Right atrium auricular region (tissue), 2 donors: ENCODE results near the gene SOX6. TPM values are rescaled to one million over a fixed set of nuclear protein-coding genes. Genes with fewer than 3 reads are reported as not detected.

Experiments used
- DNase-seq: peaks from one replicate; pipeline ENCODE4 v3.0.0-alpha.2; 2019; ENCODE audit warnings: low spot score
- H3K27ac ChIP-seq, 2 donors: fragments of 200-600 bp; sonication (generic); 1 replicate in 1 of 2; 2 replicates in 1 of 2; pipeline ENCODE4 v1.5.1; 2016 to 2019
- H3K27me3 ChIP-seq, 2 donors: fragments of 200-600 bp; sonication (generic); one replicate each; pipeline versions ENCODE4 v1.5.1 to v1.6.0; 2017 to 2019
- H3K36me3 ChIP-seq: fragments of 200-600 bp; sonication (generic); one replicate; pipeline ENCODE4 v1.5.1; 2016
- H3K4me1 ChIP-seq, 2 donors: fragments of 200-600 bp; sonication (generic); one replicate each; pipeline versions ENCODE4 v1.5.1 to v1.6.0; 2017 to 2019
- H3K4me3 ChIP-seq, 2 donors: fragments of 200-600 bp; sonication (generic); 1 replicate in 1 of 2; 2 replicates in 1 of 2; pipeline ENCODE4 v1.5.1; 2017 to 2019; ENCODE audit warnings: mild to moderate bottlenecking in 1 of 2, moderate library complexity in 1 of 2
- H3K9me3 ChIP-seq, 2 donors: fragments of 200-600 bp; sonication (generic); one replicate each; pipeline ENCODE4 v1.5.1; 2019
- CTCF ChIP-seq, 2 donors: fragments of 200-600 bp; sonication (generic); IDR thresholded peaks; one replicate each; pipeline ENCODE4 v1.5.1; 2019; ENCODE audit warnings: antibody characterized with exemption in 2 of 2
- total RNA-seq, 2 donors: library from RNA; depleted of rRNA; stranded (reverse); fragments of >200 nt; gene quantifications; one replicate each; pipeline ENCODE4 v1.1.0, GENCODE V29; 2016

SOX6 gene
- total RNA-seq, 2 donors from 2014 or later, result 13.5 to 14.3 TPM

GRCh38 chr11:15972838-15973237 is 383.5 kb downstream of the SOX6 start:
- H3K4me3 ChIP-seq, result no peak overlapping the region
- no peaks in the 10 kb centered on the region for H3K36me3 ChIP-seq
- H3K27me3 ChIP-seq, result no peaks in the 10 kb centered on the region
- no peak for DNase-seq
- peaks cover 0 to 54% of the 10 kb centered on the region in 2 donors for H3K4me1 ChIP-seq
- TF ChIP-seq CTCF (IDR thresholded peaks at IDR 0.05), result no peak
- H3K9me3 ChIP-seq, result no peaks in the 10 kb centered on the region
- H3K27ac ChIP-seq, result no peak overlapping the region

- H3K27ac ChIP-seq, result peak overlapping the region in 1 of 2 donors; percentile 87
These were observed 385.2 kb downstream of the SOX6 start for GRCh38 chr11:15971215-15971546.

GRCh38 chr11:15970506-15971214 is 385.7 kb downstream of the SOX6 start:
- H3K36me3 ChIP-seq, result no peaks in the 10 kb centered on the region
- peaks cover 0 to 61% of the 10 kb centered on the region in 2 donors for H3K4me1 ChIP-seq
- no peak for TF ChIP-seq CTCF (IDR thresholded peaks at IDR 0.05)
- no peak for DNase-seq
- no peak overlapping the region for H3K4me3 ChIP-seq
- no peaks in the 10 kb centered on the region for H3K27me3 ChIP-seq
- H3K27ac ChIP-seq, result peak overlapping the region; percentile 87 to 89
- H3K9me3 ChIP-seq, result no peaks in the 10 kb centered on the region

More at GRCh38 chr11:15971215-15971546, 385.2 kb downstream of the SOX6 start:
- H3K4me1 ChIP-seq, result peaks cover 0 to 60% of the 10 kb centered on the region in 2 donors
- H3K27me3 ChIP-seq, result no peaks in the 10 kb centered on the region
- H3K4me3 ChIP-seq, result no peak overlapping the region
- H3K36me3 ChIP-seq, result no peaks in the 10 kb centered on the region
- TF ChIP-seq CTCF (IDR thresholded peaks at IDR 0.05), result no peak
- no peaks in the 10 kb centered on the region for H3K9me3 ChIP-seq
- no peak for DNase-seq

- H3K9me3 ChIP-seq, result no peaks in the 10 kb centered on the region
- no peaks in the 10 kb centered on the region for H3K27me3 ChIP-seq
- peak; percentile 72 for DNase-seq
- TF ChIP-seq CTCF (IDR thresholded peaks at IDR 0.05), result no peak
- H3K4me1 ChIP-seq, result peaks cover 0 to 70% of the 10 kb centered on the region in 2 donors
- no peaks in the 10 kb centered on the region for H3K36me3 ChIP-seq
- peak overlapping the region; percentile 87 to 89 for H3K27ac ChIP-seq
- no peak overlapping the region for H3K4me3 ChIP-seq
These were observed 386.5 kb downstream of the SOX6 start for GRCh38 chr11:15969701-15970329.

- H3K4me1 ChIP-seq, result peaks cover 0 to 72% of the 10 kb centered on the region in 2 donors
- H3K27me3 ChIP-seq, result no peaks in the 10 kb centered on the region
- peak; percentile 86 for DNase-seq
- no peaks in the 10 kb centered on the region for H3K9me3 ChIP-seq
- TF ChIP-seq CTCF (IDR thresholded peaks at IDR 0.05), result no peak
- H3K27ac ChIP-seq, result peak overlapping the region; percentile 87 to 89
- no peak overlapping the region for H3K4me3 ChIP-seq
- no peaks in the 10 kb centered on the region for H3K36me3 ChIP-seq
These were observed 387.1 kb downstream of the SOX6 start for GRCh38 chr11:15969281-15969680.
